ENCODE data around the gene IQGAP3. TPM values are rescaled to one million over a fixed set of nuclear protein-coding genes. Genes with fewer than 3 reads are reported as not detected.
A peak's percentile ranks its signal among the peaks of the same experiment; 100 is the strongest.

Gene IQGAP3
- total and polyA plus RNA-seq, 2 of the 4 experiments (the other 2 are of a cell fraction), result 12.5 to 13.6 TPM

DNA sequence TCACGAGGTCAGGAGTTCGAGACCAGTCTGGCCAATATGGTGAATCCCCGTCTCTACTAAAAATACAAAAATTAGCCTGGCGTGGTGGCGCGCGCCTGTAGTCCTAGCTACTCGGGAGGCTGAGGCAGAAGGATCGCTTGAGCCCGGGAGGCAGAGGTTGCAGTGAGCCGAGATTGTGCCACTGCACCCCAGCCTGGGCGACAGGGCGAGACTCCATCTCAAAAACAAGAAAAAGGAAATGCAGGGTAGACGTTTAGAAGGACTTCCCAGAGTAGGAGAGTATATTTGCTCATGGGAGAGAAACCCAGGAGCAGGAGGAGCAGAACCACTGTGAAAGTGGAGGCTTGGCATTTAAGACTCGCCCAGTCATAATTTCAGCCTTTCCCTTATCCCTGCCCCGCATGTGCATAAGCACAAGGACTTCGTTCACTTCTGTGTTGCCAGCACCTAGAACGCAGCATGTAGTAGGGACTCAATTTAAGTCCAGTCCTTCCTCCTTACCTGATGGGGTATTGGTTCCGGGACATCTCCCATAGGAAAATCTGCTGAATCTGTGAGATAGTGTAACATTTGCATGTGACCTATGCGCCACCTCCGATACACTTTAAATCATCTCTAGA lies 66.6 kb downstream of the IQGAP3 start:
- H3K36me3 ChIP-seq (ENCODE audit: control insufficient read depth, insufficient read depth, low read length), result no peaks in the 10 kb centered on the region
- in situ Hi-C loops (cut with MboI; ENCODE audit: low sequenced_read_pairs), result no loop called here
- intact Hi-C loops (cut with micrococcal nuclease), result loop anchor here (10.0 kb wide), 1 partner anchor 219 kb away; the partner anchor contains the start of genes ISG20L2 and METTL25B
- H3K9me3 ChIP-seq (ENCODE audit: control insufficient read depth, insufficient read depth, low read length), result no peaks in the 10 kb centered on the region
- TF ChIP-seq POLR2A (IDR thresholded peaks at IDR 0.05; ENCODE audit: low read depth, low read length) (peak; percentile 31), BHLHE40 (IDR thresholded peaks at IDR 0.05; ENCODE audit: low read depth, low read length) (no peak)
- H3K9me1 ChIP-seq (ENCODE audit: insufficient read depth, low read length), result peaks cover 46% of the 10 kb centered on the region
- ATAC-seq (ENCODE audit: low read depth) (no peak), DNase-seq (no peak)
- no TSS peak for BruUV-seq (replicated peaks)
- H2AK9ac ChIP-seq (replicated peaks; ENCODE audit: low read depth, low read length, poor library complexity), result peak overlapping the region; percentile 63
- H3K4me2 ChIP-seq (ENCODE audit: low read depth, low read length), result no peak overlapping the region
- no peaks in the 10 kb centered on the region for H3K27me3 ChIP-seq (ENCODE audit: control insufficient read depth, insufficient read depth, low read length)
- H2BK15ac ChIP-seq (ENCODE audit: low read depth, low read length), result peak overlapping the region; percentile 82; the same call in 2 of the 3 replicates
- H3K4me3 ChIP-seq (ENCODE audit: insufficient read depth, low read depth, low read length), result no peak overlapping the region
- H4K20me1 ChIP-seq (ENCODE audit: insufficient read depth, low read length), result no peaks in the 10 kb centered on the region
- peak overlapping the region; percentile 81; the same call in 1 of the 2 replicates for H2BK20ac ChIP-seq (ENCODE audit: low read depth, low read length)
- H2BK5ac ChIP-seq (ENCODE audit: low read depth, low read length, poor library complexity, severe bottlenecking), result peak overlapping the region; percentile 100
- peak overlapping the region; percentile 86 for H3K4ac ChIP-seq (ENCODE audit: low read depth, low read length)
- no peak overlapping the region for H3K9ac ChIP-seq (ENCODE audit: low read depth, low read length)
- H3K56ac ChIP-seq (ENCODE audit: extremely low read depth, insufficient read depth, low read length), result no peak overlapping the region
- peak overlapping the region; percentile 38 to 92 for H4K8ac ChIP-seq (ENCODE audit: low read depth in 2 of 2, low read length in 2 of 2)
- H2BK120ac ChIP-seq (ENCODE audit: low read depth, low read length), result peak overlapping the region; percentile 85
- H4K5ac ChIP-seq (ENCODE audit: low read depth, low read length), result peak overlapping the region; percentile 52
- WGBS, 2 experiments (ENCODE audit: extremely low coverage in 2 of 2, insufficient read length in 1 of 2), result 89% methylated on average over 9 of the region's 21 CpGs; no CpG with 5 or more reads in 1 of the 2 experiments
- POLR2A ChIA-PET (ENCODE audit: unreplicated experiment), result no interaction called here
- CTCF ChIA-PET, result interaction anchor here (1.7 kb wide), 1 partner anchor 10 kb away, joined by 6 read pairs; no protein-coding TSS in a partner anchor
- H3K27ac ChIP-seq (ENCODE audit: insufficient read depth, low read length), result peak overlapping the region; percentile 50
- H4K91ac ChIP-seq (ENCODE audit: insufficient read depth, low read depth, low read length), result peak overlapping the region; percentile 98
- peak overlapping the region; percentile 44; the same call in 1 of the 2 replicates for H3K14ac ChIP-seq (replicated peaks; ENCODE audit: low read depth, low read length)
- H3K18ac ChIP-seq (ENCODE audit: low read depth, low read length), result peak overlapping the region; percentile 44; the same call in 1 of the 2 replicates
- H2AK5ac ChIP-seq (ENCODE audit: low read depth, low read length), result peak overlapping the region; percentile 100
- dilution Hi-C loops (cut with HindIII; ENCODE audit: low sequenced_read_pairs, unreplicated experiment), result no loop called here
- peak overlapping the region; percentile 31; the same call in 1 of the 2 replicates for H3K23ac ChIP-seq (ENCODE audit: low read depth, low read length)
- H3K4me1 ChIP-seq (ENCODE audit: control insufficient read depth, insufficient read depth, low read length), result peaks cover 52% of the 10 kb centered on the region
- peak overlapping the region; percentile 99 for H2AFZ ChIP-seq (replicated peaks; ENCODE audit: low read length, poor library complexity)
- H3K79me1 ChIP-seq (ENCODE audit: low read depth in 1 of 2, low read length in 2 of 2), result peaks cover 9 to 42% of the 10 kb centered on the region in 2 experiments; a peak in 3 of 4 replicates
